A549 (cell line): ENCODE results near the gene TMEM61.

ENCODE experiments used
- CTCF ChIP-seq: fragments of >200 bp; sonication (Bioruptor Twin); formaldehyde crosslinking; IDR thresholded peaks from 3 replicates; pipeline ENCODE4 v1.5.1; 2016
- MAX ChIP-seq: IDR thresholded peaks from 2 replicates; pipeline ENCODE4 v1.6.1; 2012

DNA sequence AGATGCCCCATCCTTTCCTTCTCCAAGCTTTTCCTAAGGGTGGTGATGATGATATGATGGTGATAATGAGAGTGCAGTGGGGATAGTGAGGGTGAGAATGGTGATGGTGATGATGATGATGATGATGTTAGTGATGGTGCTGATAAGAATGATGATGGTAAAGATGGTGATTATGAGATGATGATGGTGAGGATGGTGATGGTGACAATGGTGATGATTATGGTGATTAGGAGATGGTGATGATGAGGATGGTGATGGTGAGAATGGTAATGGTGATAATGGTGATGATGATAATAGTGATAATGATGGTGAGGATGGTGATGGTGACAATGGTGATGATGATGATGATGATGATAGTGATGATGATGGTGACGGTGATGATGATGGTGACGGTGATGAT lies 22.3 kb downstream of the TMEM61 start:
- TF ChIP-seq CTCF (no peak), MAX (no peak)
